Transverse colon (tissue), 4 donors: Measurements from ENCODE around the gene B4GAT1.

ENCODE experiments used
- CTCF ChIP-seq, 5 experiments: fragments of 200-600 bp in 3 of 5; fragments of 450-650 bp in 2 of 5; sonication (generic) in 3 of 5; IDR thresholded peaks; 1 replicate in 2 of 5; 2 replicates in 3 of 5; pipeline ENCODE4 v1.5.1; 2016 to 2017; ENCODE audit warnings: antibody characterized with exemption in 5 of 5, inconsistent platforms in 3 of 5, mild to moderate bottlenecking in 2 of 5, moderate library complexity in 1 of 5
- EP300 ChIP-seq: sonication (generic); formaldehyde crosslinking; IDR thresholded peaks from one replicate; pipeline ENCODE4 v1.6.1; 2017; ENCODE audit warnings: antibody characterized with exemption, low read depth
- POLR2A ChIP-seq: fragments of 450-650 bp; IDR thresholded peaks from one replicate; pipeline ENCODE4 v1.6.1; 2016; ENCODE audit warnings: antibody characterized with exemption, mild to moderate bottlenecking, moderate library complexity
- POLR2AphosphoS5 ChIP-seq, 3 donors: sonication (generic); formaldehyde crosslinking; IDR thresholded peaks; one replicate each; pipeline ENCODE4 v1.6.1; 2016; ENCODE audit warnings: antibody characterized with exemption in 3 of 3

- TF ChIP-seq CTCF (IDR thresholded peaks at IDR 0.05) (no peak), POLR2AphosphoS5 (IDR thresholded peaks at IDR 0.05) (no peak), POLR2A (no peak), EP300 (no peak)
Measured at GRCh38 chr11:66349084-66349386, 1.6 kb upstream of the B4GAT1 start.
